ENCODE results near the gene ARHGAP4. TPM values are rescaled to one million over a fixed set of nuclear protein-coding genes. Genes with fewer than 3 reads are reported as not detected.

The ARHGAP4 gene
- total and polyA plus RNA-seq, 10 of the 15 experiments (the other 5 are each of a cell fraction or from before 2014, with no cell fraction given) = 0.71 to 120 (median 44.3) TPM

- H3K36me3 ChIP-seq (ENCODE audit: control insufficient read depth in 2 of 2, insufficient read depth in 2 of 2, low read length in 1 of 2) = peaks cover 0 to 2% of the 10 kb centered on the region in 2 experiments; a peak in 3 of 4 replicates
- H3K4me2 ChIP-seq (ENCODE audit: control insufficient read depth, insufficient read depth) = peak overlapping the region; percentile 93
- DNase-seq (ENCODE audit: low read depth, low spot score) (no peak), ATAC-seq (peak; percentile 2), FAIRE-seq (no peak)
- TSS peak; percentile 47 for BruUV-seq (replicated peaks)
- H3K27ac ChIP-seq (ENCODE audit: control insufficient read depth, insufficient read depth) = peak overlapping the region; percentile 98
- no peaks in the 10 kb centered on the region for H4K20me1 ChIP-seq (ENCODE audit: control insufficient read depth, insufficient read depth)
- H3K4me3 ChIP-seq = peak overlapping the region; percentile 74
- H2AFZ ChIP-seq (ENCODE audit: control insufficient read depth, low read depth, low read length) = no peak overlapping the region
- no peaks in the 10 kb centered on the region; the same call in 2 of the 3 replicates for H3K9me3 ChIP-seq (replicated peaks; ENCODE audit: control insufficient read depth, insufficient read depth, low read length)
- WGBS (ENCODE audit: insufficient coverage, insufficient replicate concordance, low lambda C conversion rate, missing lambda C conversion rate) = 2% methylated on average over 8 of the region's 8 CpGs
- CTCF ChIA-PET = interaction anchor here (0.6 to 8.7 kb wide), 2 partner anchors 20 to 82 kb away, joined by 3 to 172 read pairs; partner anchors contain the start of gene RENBP
- intact Hi-C loops (cut with micrococcal nuclease; ENCODE audit: unreplicated experiment) (loop anchor here (2.0 to 5.0 kb wide), 4 partner anchors 43 to 445 kb away; partner anchors contain the start of genes ABCD1, BCAP31, FLNA and HCFC1), in situ Hi-C loops (cut with MboI) (loop anchor here (10.0 kb wide), 1 partner anchor 57 kb away; no protein-coding TSS in a partner anchor)
- H3K79me2 ChIP-seq (ENCODE audit: control insufficient read depth, insufficient read depth, low read length) = peaks cover 37% of the 10 kb centered on the region
- peaks cover 9% of the 10 kb centered on the region; the same call in 1 of the 2 replicates for H3K4me1 ChIP-seq (ENCODE audit: control insufficient read depth, insufficient read depth, low read length)
- RAD21 ChIA-PET (ENCODE audit: unreplicated experiment) = interaction anchor here (2.6 to 6.2 kb wide), 2 partner anchors 20 to 42 kb away, joined by 13 to 48 read pairs; partner anchors contain the start of gene HCFC1
- H3K9ac ChIP-seq (ENCODE audit: control insufficient read depth, insufficient read depth, low read length) = peak overlapping the region; percentile 97
- no peaks in the 10 kb centered on the region for H3K27me3 ChIP-seq (replicated peaks in 1 of 2; ENCODE audit: control insufficient read depth in 2 of 2, insufficient read depth in 2 of 2, low read length in 1 of 2)
- POLR2A ChIA-PET = interaction anchor here (1.1 to 5.8 kb wide), 6 partner anchors 17 to 201 kb away, joined by 4 to 68 read pairs (median 6); partner anchors contain the start of genes HCFC1, RENBP and TMEM187
- SMC1A ChIA-PET (ENCODE audit: uncharacterized antibody, unreplicated experiment) = interaction anchor here (1.0 to 5.5 kb wide), 2 partner anchors 20 to 74 kb away, joined by 5 to 61 read pairs; no protein-coding TSS in a partner anchor
- TF ChIP-seq, protein P1, sequence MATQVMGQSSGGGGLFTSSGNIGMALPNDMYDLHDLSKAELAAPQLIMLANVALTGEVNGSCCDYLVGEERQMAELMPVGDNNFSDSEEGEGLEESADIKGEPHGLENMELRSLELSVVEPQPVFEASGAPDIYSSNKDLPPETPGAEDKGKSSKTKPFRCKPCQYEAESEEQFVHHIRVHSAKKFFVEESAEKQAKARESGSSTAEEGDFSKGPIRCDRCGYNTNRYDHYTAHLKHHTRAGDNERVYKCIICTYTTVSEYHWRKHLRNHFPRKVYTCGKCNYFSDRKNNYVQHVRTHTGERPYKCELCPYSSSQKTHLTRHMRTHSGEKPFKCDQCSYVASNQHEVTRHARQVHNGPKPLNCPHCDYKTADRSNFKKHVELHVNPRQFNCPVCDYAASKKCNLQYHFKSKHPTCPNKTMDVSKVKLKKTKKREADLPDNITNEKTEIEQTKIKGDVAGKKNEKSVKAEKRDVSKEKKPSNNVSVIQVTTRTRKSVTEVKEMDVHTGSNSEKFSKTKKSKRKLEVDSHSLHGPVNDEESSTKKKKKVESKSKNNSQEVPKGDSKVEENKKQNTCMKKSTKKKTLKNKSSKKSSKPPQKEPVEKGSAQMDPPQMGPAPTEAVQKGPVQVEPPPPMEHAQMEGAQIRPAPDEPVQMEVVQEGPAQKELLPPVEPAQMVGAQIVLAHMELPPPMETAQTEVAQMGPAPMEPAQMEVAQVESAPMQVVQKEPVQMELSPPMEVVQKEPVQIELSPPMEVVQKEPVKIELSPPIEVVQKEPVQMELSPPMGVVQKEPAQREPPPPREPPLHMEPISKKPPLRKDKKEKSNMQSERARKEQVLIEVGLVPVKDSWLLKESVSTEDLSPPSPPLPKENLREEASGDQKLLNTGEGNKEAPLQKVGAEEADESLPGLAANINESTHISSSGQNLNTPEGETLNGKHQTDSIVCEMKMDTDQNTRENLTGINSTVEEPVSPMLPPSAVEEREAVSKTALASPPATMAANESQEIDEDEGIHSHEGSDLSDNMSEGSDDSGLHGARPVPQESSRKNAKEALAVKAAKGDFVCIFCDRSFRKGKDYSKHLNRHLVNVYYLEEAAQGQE (IDR thresholded peaks at IDR 0.05; ENCODE audit: low read depth, low read length) = no peak
- TF ChIP-seq NRF1 (conservative IDR thresholded peaks at IDR 0.05; ENCODE audit: low read depth, low read length) = no peak
- TF ChIP-seq PAX5 (IDR thresholded peaks at IDR 0.05; ENCODE audit: borderline replicate concordance, low read depth, low read length) = no peak
- no peak for TF ChIP-seq TAF1 (IDR thresholded peaks at IDR 0.05; ENCODE audit: borderline replicate concordance, low read depth, low read length)
- TF ChIP-seq, protein P2, sequence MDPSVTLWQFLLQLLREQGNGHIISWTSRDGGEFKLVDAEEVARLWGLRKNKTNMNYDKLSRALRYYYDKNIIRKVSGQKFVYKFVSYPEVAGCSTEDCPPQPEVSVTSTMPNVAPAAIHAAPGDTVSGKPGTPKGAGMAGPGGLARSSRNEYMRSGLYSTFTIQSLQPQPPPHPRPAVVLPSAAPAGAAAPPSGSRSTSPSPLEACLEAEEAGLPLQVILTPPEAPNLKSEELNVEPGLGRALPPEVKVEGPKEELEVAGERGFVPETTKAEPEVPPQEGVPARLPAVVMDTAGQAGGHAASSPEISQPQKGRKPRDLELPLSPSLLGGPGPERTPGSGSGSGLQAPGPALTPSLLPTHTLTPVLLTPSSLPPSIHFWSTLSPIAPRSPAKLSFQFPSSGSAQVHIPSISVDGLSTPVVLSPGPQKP (IDR thresholded peaks at IDR 0.05; ENCODE audit: low read depth, low read length) = no peak
- 0 out of 2 replicates have a peak, but pooled peaks have one; percentile 19 for TF ChIP-seq SMAD5 (IDR thresholded peaks at IDR 0.05; ENCODE audit: low read depth)
- no peak for TF ChIP-seq RBBP5 (conservative IDR thresholded peaks at IDR 0.05)
- TF ChIP-seq, protein P3, sequence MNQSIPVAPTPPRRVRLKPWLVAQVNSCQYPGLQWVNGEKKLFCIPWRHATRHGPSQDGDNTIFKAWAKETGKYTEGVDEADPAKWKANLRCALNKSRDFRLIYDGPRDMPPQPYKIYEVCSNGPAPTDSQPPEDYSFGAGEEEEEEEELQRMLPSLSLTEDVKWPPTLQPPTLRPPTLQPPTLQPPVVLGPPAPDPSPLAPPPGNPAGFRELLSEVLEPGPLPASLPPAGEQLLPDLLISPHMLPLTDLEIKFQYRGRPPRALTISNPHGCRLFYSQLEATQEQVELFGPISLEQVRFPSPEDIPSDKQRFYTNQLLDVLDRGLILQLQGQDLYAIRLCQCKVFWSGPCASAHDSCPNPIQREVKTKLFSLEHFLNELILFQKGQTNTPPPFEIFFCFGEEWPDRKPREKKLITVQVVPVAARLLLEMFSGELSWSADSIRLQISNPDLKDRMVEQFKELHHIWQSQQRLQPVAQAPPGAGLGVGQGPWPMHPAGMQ (IDR thresholded peaks at IDR 0.05; ENCODE audit: borderline replicate concordance) = no peak
- TF ChIP-seq USF2 (IDR thresholded peaks at IDR 0.05; ENCODE audit: borderline replicate concordance, low read depth, low read length) = no peak
- no peak for TF ChIP-seq CHD2 (IDR thresholded peaks at IDR 0.05; ENCODE audit: borderline replicate concordance, low read depth, low read length)
- TF ChIP-seq, protein P4, sequence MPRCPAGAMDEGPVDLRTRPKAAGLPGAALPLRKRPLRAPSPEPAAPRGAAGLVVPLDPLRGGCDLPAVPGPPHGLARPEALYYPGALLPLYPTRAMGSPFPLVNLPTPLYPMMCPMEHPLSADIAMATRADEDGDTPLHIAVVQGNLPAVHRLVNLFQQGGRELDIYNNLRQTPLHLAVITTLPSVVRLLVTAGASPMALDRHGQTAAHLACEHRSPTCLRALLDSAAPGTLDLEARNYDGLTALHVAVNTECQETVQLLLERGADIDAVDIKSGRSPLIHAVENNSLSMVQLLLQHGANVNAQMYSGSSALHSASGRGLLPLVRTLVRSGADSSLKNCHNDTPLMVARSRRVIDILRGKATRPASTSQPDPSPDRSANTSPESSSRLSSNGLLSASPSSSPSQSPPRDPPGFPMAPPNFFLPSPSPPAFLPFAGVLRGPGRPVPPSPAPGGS (IDR thresholded peaks at IDR 0.05; ENCODE audit: borderline replicate concordance, insufficient read depth, low read depth, low read length, poor library complexity, severe bottlenecking) = no peak
- no peak for TF ChIP-seq PML (IDR thresholded peaks at IDR 0.05; ENCODE audit: low read length)
- TF ChIP-seq POLR2AphosphoS5 (IDR thresholded peaks at IDR 0.05; ENCODE audit: low read length) = peak; percentile 39; the same call in 1 of the 2 replicates
- peak; percentile 18; the same call in 1 of the 2 replicates for TF ChIP-seq RUNX3 (IDR thresholded peaks at IDR 0.05; ENCODE audit: low read length)
Observed at GRCh38 chrX:153927672-153927921, 1.5 kb upstream of the ARHGAP4 start.

Measured in GM12878 (cell line).